Activated CD8-positive, alpha-beta T cell treated with anti-CD3 and anti-CD28 coated beads, Interleukin-2, amount 10 ng/mL, durations not matched to agents 7 days and 5 days (primary cell): Measurements from ENCODE around the gene FGFR3. TPM values are rescaled to one million over a fixed set of nuclear protein-coding genes. Genes with fewer than 3 reads are reported as not detected.

Experiments
- ATAC-seq: fragments of 150-1000 bp; cut with Tn5 transposase; one replicate; pipeline ENCODE4 v1.10.0; 2021; ENCODE audit warnings: moderate library complexity
- CTCF ChIA-PET: fragments of 350-600 bp; sonication (Branson Sonifier 250); formaldehyde crosslinking; loops from one replicate; lab custom pipeline; 2021; ENCODE audit warnings: antibody characterized with exemption; lab: Charles Lee
- POLR2A ChIA-PET: fragments of 350-600 bp; sonication (Branson Sonifier 250); formaldehyde crosslinking; loops from one replicate; lab custom pipeline; 2021; ENCODE audit warnings: antibody characterized with exemption; lab: Charles Lee
- DNase-seq: peaks from one replicate; pipeline ENCODE4 v3.0.0-alpha.2; 2020
- H3K27ac Mint-ChIP-seq: one replicate; pipeline ENCODE4 v1.8.0; 2021; ENCODE audit warnings: mild to moderate bottlenecking, mixed read lengths
- H3K27me3 Mint-ChIP-seq: one replicate; pipeline ENCODE4 v1.8.0; 2021; ENCODE audit warnings: low read depth, mixed read lengths
- H3K36me3 Mint-ChIP-seq: one replicate; pipeline ENCODE4 v1.8.0; 2021; ENCODE audit warnings: low read depth, mixed read lengths
- H3K4me1 Mint-ChIP-seq: one replicate; pipeline ENCODE4 v1.8.0; 2021; ENCODE audit warnings: low read depth, mixed read lengths
- H3K4me3 Mint-ChIP-seq: one replicate; pipeline ENCODE4 v1.8.0; 2021; ENCODE audit warnings: mild to moderate bottlenecking, mixed read lengths
- H3K9me3 Mint-ChIP-seq: one replicate; pipeline ENCODE4 v1.8.0; 2022; ENCODE audit warnings: mixed read lengths; ENCODE audit not compliant: insufficient read depth
- total RNA-seq, 2 experiments: library from RNA; stranded (reverse); gene quantifications; one replicate each; pipeline ENCODE4 v1.2.3, GENCODE V29; 2021

FGFR3 gene
- total RNA-seq, 2 experiments from 2014 or later, result 0.34 to 0.37 TPM

- DNase-seq, result no peak
- Mint-ChIP-seq H3K9me3 (no peaks in the 10 kb centered on the region), H3K27me3 (peaks cover 22% of the 10 kb centered on the region), H3K4me3 (no peak overlapping the region), H3K36me3 (no peaks in the 10 kb centered on the region), H3K27ac (no peak overlapping the region), H3K4me1 (no peaks in the 10 kb centered on the region)
- no peak for ATAC-seq
- CTCF ChIA-PET, result no interaction called here
- POLR2A ChIA-PET, result no interaction called here
These were observed 28.4 kb upstream of the FGFR3 start for GRCh38 chr4:1764670-1765069.

DNA sequence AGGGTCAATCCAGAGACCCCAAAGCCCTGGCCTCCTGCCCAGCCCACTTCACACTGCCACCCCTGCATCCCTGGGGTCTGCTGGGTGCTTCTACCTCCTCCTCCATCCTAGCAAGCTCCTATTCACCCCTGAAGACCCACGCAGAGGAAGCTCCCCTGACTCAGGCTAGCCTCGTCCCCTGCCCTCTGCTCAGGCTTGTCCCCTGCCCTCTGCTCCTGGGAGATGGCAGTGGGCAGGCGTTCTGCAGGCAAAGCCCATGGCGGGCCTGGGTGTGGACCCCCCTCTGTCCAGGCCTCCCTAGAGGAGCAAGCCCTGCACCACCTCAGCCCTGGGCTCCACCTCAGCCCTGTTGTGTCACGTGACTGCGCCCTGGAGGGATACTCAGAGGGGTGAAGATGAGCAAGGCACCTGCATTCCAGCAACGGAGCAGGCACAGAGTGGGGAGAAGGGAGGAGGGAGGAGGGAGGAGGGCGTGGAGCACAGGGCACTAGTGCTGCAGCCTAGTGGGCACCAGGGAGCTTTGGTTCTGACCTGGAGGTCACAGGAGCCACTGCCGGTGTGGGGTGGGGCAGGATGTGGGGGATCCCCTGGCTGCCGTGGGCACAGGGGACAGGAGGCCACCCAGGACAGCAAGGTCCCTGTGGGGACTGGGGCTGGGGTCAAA is 27.6 kb upstream of the FGFR3 start:
- DNase-seq, result no peak
- no peaks in the 10 kb centered on the region for H3K9me3 Mint-ChIP-seq
- peaks cover 22% of the 10 kb centered on the region for H3K27me3 Mint-ChIP-seq
- CTCF ChIA-PET, result no interaction called here
- H3K27ac Mint-ChIP-seq, result no peak overlapping the region
- no peak overlapping the region for H3K4me3 Mint-ChIP-seq
- no peaks in the 10 kb centered on the region for H3K36me3 Mint-ChIP-seq
- no peak for ATAC-seq
- POLR2A ChIA-PET, result no interaction called here
- H3K4me1 Mint-ChIP-seq, result no peaks in the 10 kb centered on the region

DNA sequence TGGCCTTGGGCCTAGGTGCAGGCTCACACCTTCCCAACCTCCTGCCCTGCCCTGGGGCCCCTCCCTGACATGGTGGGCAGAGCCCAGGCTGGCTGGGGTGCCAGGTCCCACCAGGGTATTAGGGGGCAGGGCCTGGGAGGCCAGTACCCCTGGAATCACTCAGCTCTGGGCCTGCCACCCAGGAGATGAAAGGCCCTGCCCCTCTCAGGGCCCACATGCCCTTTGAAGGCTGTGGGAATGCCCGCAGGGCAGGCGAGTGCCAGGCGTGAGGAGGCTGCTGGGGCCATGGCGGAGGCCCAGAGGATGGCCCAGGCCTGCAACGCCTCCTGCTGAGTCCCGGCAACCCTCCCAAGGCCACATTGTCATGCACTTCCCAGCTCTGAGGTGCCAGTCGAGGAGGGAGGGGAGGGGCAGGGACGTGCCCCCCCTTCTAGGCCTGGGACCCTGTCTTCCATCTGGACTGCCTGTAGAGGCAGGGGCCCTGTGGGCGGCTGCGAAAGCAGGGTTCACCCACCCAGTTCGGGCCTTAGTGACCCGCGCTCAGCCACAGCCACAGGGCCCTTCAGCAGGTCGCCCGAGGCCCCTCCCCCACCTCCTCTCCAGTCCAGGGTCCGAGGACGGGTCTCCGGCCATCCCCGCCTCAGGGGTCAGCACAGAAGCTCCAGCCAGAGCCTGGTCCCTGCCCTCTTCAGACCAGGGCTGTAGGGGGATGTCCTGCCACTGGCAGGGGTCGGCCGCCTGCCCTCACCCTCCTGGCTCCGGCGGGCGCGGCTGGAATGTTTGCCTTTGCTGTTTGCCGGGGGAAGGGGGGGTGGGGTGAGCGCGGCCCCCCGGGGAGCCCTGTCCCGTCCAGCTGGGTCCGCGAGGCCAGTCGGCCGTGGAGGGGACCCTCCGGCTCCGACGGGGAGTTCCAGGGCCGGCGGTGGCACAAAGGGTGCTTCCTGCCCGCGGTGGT is 26.7 kb upstream of the FGFR3 start:
- H3K27me3 Mint-ChIP-seq, result peaks cover 22% of the 10 kb centered on the region

GRCh38 chr4:1767061-1767769 is 25.9 kb upstream of the FGFR3 start:
- no peak overlapping the region for H3K27ac Mint-ChIP-seq
- H3K4me1 Mint-ChIP-seq, result peaks cover 2% of the 10 kb centered on the region
- CTCF ChIA-PET, result interaction anchor here (0.9 to 1.0 kb wide), 3 partner anchors 8 to 42 kb away, joined by 3 read pairs; no protein-coding TSS in a partner anchor
- H3K36me3 Mint-ChIP-seq, result no peaks in the 10 kb centered on the region
- POLR2A ChIA-PET, result no interaction called here
- no peak for ATAC-seq
- H3K4me3 Mint-ChIP-seq, result no peak overlapping the region
- no peaks in the 10 kb centered on the region for H3K9me3 Mint-ChIP-seq
- peaks cover 22% of the 10 kb centered on the region for H3K27me3 Mint-ChIP-seq
- DNase-seq, result no peak

More for the DNA sequence above, 26.7 kb upstream of the FGFR3 start:
- POLR2A ChIA-PET, result no interaction called here
- no peak for ATAC-seq
- H3K27ac Mint-ChIP-seq, result no peak overlapping the region
- no peak for DNase-seq
- CTCF ChIA-PET, result no interaction called here
- H3K9me3 Mint-ChIP-seq, result no peaks in the 10 kb centered on the region
- H3K4me1 Mint-ChIP-seq, result no peaks in the 10 kb centered on the region
- no peaks in the 10 kb centered on the region for H3K36me3 Mint-ChIP-seq
- H3K4me3 Mint-ChIP-seq, result no peak overlapping the region

GRCh38 chr4:1767770-1768366 is 25.2 kb upstream of the FGFR3 start:
- Mint-ChIP-seq H3K4me1 (peaks cover 2% of the 10 kb centered on the region), H3K9me3 (no peaks in the 10 kb centered on the region), H3K4me3 (no peak overlapping the region), H3K36me3 (no peaks in the 10 kb centered on the region), H3K27ac (no peak overlapping the region), H3K27me3 (peaks cover 20% of the 10 kb centered on the region)
- ChIA-PET CTCF (interaction anchor here (0.9 to 1.0 kb wide), 3 partner anchors 9 to 41 kb away, joined by 3 read pairs; no protein-coding TSS in a partner anchor), POLR2A (no interaction called here)
- DNase-seq (no peak), ATAC-seq (no peak)

DNA sequence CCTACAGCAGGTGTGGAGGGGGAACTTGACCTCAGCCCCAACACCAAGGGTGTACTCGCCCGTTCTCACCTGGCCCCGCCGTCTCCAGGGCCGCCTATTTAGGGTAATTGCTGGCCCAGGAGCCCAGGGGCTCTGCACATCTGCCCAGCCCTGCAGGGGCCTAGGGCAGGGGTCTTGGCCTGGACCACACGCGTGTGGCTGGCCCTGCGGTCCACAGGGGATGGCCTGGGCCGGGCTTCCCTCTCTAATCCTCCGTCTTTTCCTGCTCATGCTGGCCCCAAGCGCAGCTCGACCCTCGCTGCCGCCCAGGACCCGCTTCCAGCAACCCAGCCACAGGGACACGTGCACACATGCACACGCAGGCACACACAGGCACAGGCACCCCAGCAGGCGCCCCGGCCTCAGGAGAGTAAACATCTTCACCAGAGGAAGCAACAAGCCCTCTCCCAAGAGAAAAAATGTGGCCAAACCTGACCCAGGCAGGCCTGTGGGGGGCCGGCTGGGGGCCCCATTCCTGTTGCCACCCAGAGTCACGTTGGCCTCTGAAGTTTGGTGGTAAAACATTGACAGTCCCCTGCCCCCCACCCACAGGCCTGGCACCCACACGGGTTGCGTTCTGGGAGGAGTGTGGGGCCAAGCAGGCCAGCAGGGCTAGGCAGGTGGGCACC is 24.6 kb upstream of the FGFR3 start:
- Mint-ChIP-seq H3K27me3 (peaks cover 20% of the 10 kb centered on the region), H3K4me3 (no peak overlapping the region), H3K9me3 (no peaks in the 10 kb centered on the region), H3K27ac (no peak overlapping the region), H3K4me1 (peaks cover 2% of the 10 kb centered on the region), H3K36me3 (no peaks in the 10 kb centered on the region)
- POLR2A ChIA-PET, result no interaction called here
- no peak for ATAC-seq
- CTCF ChIA-PET, result interaction anchor here (0.9 to 1.0 kb wide), 3 partner anchors 9 to 40 kb away, joined by 3 read pairs; no protein-coding TSS in a partner anchor
- no peak for DNase-seq

- ATAC-seq, result no peak
- Mint-ChIP-seq H3K36me3 (no peaks in the 10 kb centered on the region), H3K4me1 (peaks cover 2% of the 10 kb centered on the region), H3K9me3 (no peaks in the 10 kb centered on the region), H3K27ac (no peak overlapping the region), H3K4me3 (no peak overlapping the region), H3K27me3 (peaks cover 13% of the 10 kb centered on the region)
- DNase-seq, result no peak
- ChIA-PET CTCF (no interaction called here), POLR2A (no interaction called here)
These were observed 23.4 kb upstream of the FGFR3 start for GRCh38 chr4:1769692-1770091.

- ATAC-seq (no peak), DNase-seq (no peak)
- H3K36me3 Mint-ChIP-seq, result no peaks in the 10 kb centered on the region
- peaks cover 2% of the 10 kb centered on the region for H3K4me1 Mint-ChIP-seq
- H3K9me3 Mint-ChIP-seq, result no peaks in the 10 kb centered on the region
- peaks cover 13% of the 10 kb centered on the region for H3K27me3 Mint-ChIP-seq
- CTCF ChIA-PET, result no interaction called here
- no peak overlapping the region for H3K27ac Mint-ChIP-seq
- no peak overlapping the region for H3K4me3 Mint-ChIP-seq
- POLR2A ChIA-PET, result no interaction called here
These were observed 22.8 kb upstream of the FGFR3 start for GRCh38 chr4:1770245-1770644.

DNA sequence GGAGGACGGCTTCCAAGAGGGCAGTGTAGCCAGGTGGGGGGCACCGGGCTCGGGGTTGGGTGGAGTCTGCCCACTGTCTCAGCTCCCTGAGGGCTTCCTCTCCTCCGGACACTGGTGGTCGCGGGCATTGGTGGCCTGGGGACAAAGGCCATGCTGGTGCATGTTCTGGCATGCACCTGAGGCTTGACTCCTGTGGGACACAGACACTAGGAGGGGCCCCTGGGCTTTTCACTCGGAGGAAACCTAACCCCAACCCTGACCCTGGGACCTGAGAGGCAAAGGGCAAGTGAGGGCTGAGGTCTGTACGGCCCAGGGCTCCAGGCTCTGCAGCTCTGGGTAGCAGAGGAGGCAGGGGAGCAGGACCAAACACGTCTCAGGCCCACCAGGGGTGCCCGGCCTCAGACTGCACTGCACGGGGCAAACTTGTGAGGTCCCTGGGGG is 22.3 kb upstream of the FGFR3 start:
- Mint-ChIP-seq H3K27ac (no peak overlapping the region), H3K4me3 (no peak overlapping the region), H3K9me3 (no peaks in the 10 kb centered on the region), H3K4me1 (peaks cover 2% of the 10 kb centered on the region), H3K36me3 (no peaks in the 10 kb centered on the region), H3K27me3 (peaks cover 9% of the 10 kb centered on the region)
- DNase-seq (no peak), ATAC-seq (no peak)
- ChIA-PET CTCF (no interaction called here), POLR2A (no interaction called here)

- ChIA-PET CTCF (no interaction called here), POLR2A (no interaction called here)
- DNase-seq (no peak), ATAC-seq (no peak)
- Mint-ChIP-seq H3K4me3 (no peak overlapping the region), H3K4me1 (peaks cover 2% of the 10 kb centered on the region), H3K27ac (no peak overlapping the region), H3K36me3 (no peaks in the 10 kb centered on the region), H3K27me3 (peaks cover 9% of the 10 kb centered on the region), H3K9me3 (no peaks in the 10 kb centered on the region)
These were observed 21.4 kb upstream of the FGFR3 start for GRCh38 chr4:1771555-1772305.
